ENCODE data around the gene DHDH. TPM values are rescaled to one million over a fixed set of nuclear protein-coding genes. Genes with fewer than 3 reads are reported as not detected.

The DHDH gene
- total and polyA plus RNA-seq, 2 of the 13 experiments (the other 11 are each of a cell fraction or from before 2014, with no cell fraction given): 0.13 to 0.91 TPM

DNA sequence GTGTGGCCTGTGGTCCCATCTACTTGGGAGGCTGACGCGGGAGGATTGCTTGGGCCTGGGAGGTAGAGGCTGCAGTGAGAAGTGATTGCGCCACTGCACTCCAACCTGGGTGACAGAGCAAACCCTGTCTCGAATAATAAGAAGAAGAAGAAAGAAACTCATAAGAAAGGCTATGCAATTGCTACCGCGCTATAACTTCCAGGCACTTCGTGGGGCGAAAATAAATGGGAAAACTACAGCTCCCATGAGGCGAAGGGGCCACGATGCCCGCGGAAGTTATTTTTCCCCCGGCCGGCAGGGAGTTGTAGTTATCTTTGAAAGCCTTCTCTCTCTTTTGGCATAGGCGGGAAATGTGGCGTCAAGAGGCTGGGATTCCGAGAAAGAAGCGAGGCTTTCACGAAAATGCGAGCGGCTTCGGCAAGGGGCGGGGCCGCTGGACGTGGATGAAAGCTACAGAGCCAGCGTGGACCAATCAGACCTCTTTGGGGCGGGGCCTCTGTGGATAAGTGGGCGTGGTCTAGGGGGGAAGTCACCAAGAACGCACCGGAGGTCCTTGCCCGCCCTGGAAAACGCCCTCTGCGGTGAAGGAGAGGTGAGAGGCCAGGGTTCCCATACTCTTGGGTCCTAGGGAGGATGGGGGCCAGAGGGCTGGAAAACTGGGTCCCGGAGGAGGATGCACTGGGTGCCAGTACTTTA, 33.6 kb upstream of the DHDH start, which contains the start of gene NUCB1 (continued):
- TF ChIP-seq, protein P1, sequence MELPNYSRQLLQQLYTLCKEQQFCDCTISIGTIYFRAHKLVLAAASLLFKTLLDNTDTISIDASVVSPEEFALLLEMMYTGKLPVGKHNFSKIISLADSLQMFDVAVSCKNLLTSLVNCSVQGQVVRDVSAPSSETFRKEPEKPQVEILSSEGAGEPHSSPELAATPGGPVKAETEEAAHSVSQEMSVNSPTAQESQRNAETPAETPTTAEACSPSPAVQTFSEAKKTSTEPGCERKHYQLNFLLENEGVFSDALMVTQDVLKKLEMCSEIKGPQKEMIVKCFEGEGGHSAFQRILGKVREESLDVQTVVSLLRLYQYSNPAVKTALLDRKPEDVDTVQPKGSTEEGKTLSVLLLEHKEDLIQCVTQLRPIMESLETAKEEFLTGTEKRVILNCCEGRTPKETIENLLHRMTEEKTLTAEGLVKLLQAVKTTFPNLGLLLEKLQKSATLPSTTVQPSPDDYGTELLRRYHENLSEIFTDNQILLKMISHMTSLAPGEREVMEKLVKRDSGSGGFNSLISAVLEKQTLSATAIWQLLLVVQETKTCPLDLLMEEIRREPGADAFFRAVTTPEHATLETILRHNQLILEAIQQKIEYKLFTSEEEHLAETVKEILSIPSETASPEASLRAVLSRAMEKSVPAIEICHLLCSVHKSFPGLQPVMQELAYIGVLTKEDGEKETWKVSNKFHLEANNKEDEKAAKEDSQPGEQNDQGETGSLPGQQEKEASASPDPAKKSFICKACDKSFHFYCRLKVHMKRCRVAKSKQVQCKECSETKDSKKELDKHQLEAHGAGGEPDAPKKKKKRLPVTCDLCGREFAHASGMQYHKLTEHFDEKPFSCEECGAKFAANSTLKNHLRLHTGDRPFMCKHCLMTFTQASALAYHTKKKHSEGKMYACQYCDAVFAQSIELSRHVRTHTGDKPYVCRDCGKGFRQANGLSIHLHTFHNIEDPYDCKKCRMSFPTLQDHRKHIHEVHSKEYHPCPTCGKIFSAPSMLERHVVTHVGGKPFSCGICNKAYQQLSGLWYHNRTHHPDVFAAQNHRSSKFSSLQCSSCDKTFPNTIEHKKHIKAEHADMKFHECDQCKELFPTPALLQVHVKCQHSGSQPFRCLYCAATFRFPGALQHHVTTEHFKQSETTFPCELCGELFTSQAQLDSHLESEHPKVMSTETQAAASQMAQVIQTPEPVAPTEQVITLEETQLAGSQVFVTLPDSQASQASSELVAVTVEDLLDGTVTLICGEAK (IDR thresholded peaks at IDR 0.05): no peak
- TF ChIP-seq, protein P1 (CRISPR knock-in tag; IDR thresholded peaks at IDR 0.05): peak; percentile 60
- TF ChIP-seq MAF1 (CRISPR knock-in tag; IDR thresholded peaks at IDR 0.05; ENCODE audit: borderline replicate concordance) (peak; percentile 56; the same call in 1 of the 2 replicates), ZNF350 (CRISPR knock-in tag; IDR thresholded peaks at IDR 0.05; ENCODE audit: borderline replicate concordance, low read depth) (peak; percentile 29; the same call in 1 of the 2 replicates), HDAC1 (CRISPR knock-in tag; IDR thresholded peaks at IDR 0.05) (peak; percentile 58), HMGA1 (CRISPR knock-in tag; conservative IDR thresholded peaks at IDR 0.05) (no peak), GTF3A (CRISPR knock-in tag; conservative IDR thresholded peaks at IDR 0.05) (0 out of 2 replicates have a peak, but pooled peaks have one; percentile 57), GATAD2A (CRISPR knock-in tag; IDR thresholded peaks at IDR 0.05) (peak; percentile 55), U2AF1 (optimal IDR thresholded peaks at IDR 0.05; ENCODE audit: low read depth, low read length) (no peak), SIN3A (IDR thresholded peaks at IDR 0.05; ENCODE audit: borderline replicate concordance, low read depth, low read length) (peak; percentile 44; the same call in 1 of the 2 replicates), ZNF720 (CRISPR knock-in tag; IDR thresholded peaks at IDR 0.05) (no peak), ZFP37 (CRISPR knock-in tag; IDR thresholded peaks at IDR 0.05; ENCODE audit: borderline replicate concordance) (no peak), KLF12 (CRISPR knock-in tag; IDR thresholded peaks at IDR 0.05; ENCODE audit: borderline replicate concordance) (0 out of 2 replicates have a peak, but pooled peaks have one; percentile 55), ZNF615 (CRISPR knock-in tag; IDR thresholded peaks at IDR 0.05; ENCODE audit: borderline replicate concordance) (no peak), FOXJ3 (CRISPR knock-in tag; IDR thresholded peaks at IDR 0.05; ENCODE audit: borderline replicate concordance) (0 out of 2 replicates have a peak, but pooled peaks have one; percentile 36)
- TF ChIP-seq, protein P2, sequence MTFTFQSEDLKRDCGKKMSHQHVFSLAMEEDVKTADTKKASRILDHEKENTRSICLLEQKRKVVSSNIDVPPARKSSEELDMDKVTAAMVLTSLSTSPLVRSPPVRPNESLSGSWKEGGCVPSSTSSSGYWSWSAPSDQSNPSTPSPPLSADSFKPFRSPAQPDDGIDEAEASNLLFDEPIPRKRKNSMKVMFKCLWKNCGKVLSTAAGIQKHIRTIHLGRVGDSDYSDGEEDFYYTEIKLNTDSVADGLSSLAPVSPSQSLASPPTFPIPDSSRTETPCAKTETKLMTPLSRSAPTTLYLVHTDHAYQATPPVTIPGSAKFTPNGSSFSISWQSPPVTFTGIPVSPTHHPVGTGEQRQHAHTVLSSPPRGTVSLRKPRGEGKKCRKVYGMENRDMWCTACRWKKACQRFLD (CRISPR knock-in tag; IDR thresholded peaks at IDR 0.05; ENCODE audit: borderline replicate concordance): 0 out of 2 replicates have a peak, but pooled peaks have one; percentile 30
